Muscle of leg (tissue), 11 donors: ENCODE results near the gene CCNJL. TPM values are rescaled to one million over a fixed set of nuclear protein-coding genes. Genes with fewer than 3 reads are reported as not detected.

Experiments
- DNase-seq: peaks from one replicate; pipeline ENCODE4 v3.0.0; 2013
- H3K27ac ChIP-seq: one replicate; pipeline ENCODE4 v1.5.1; 2013; ENCODE audit warnings: mild to moderate bottlenecking, low read length, control low read depth
- H3K27me3 ChIP-seq: one replicate; pipeline ENCODE4 v1.6.1; 2013; ENCODE audit warnings: low read length; ENCODE audit not compliant: control insufficient read depth, insufficient read depth
- H3K36me3 ChIP-seq: one replicate; pipeline ENCODE4 v1.6.1; 2013; ENCODE audit warnings: low read length; ENCODE audit not compliant: control insufficient read depth, insufficient read depth
- H3K4me1 ChIP-seq: one replicate; pipeline ENCODE4 v1.6.1; 2013; ENCODE audit warnings: low read length; ENCODE audit not compliant: control insufficient read depth, insufficient read depth
- H3K4me3 ChIP-seq: one replicate; pipeline ENCODE4 v1.5.1; 2013; ENCODE audit warnings: low read length, control low read depth
- H3K9me3 ChIP-seq: replicated peaks from 2 replicates; pipeline ENCODE4 v1.6.1; 2013; ENCODE audit warnings: low read depth, low read length; ENCODE audit not compliant: control insufficient read depth
- WGBS: methylation state at CpG from one replicate; pipeline ENCODE4 v1.1.5; 2013; ENCODE audit warnings: missing lambda C conversion rate; ENCODE audit not compliant: insufficient coverage; 5-methylcytosine and 5-hydroxymethylcytosine counted together
- polyA plus RNA-seq, 8 donors: library from polyadenylated mRNA; unstranded; fragments of 120-200 nt; gene quantifications; one replicate each; pipeline versions ENCODE4 v1.2.1 to v1.2.3, GENCODE V29; 2013; ENCODE audit warnings: inconsistent platforms in 1 of 8, low replicate concordance in 1 of 8; ENCODE audit not compliant: insufficient read length in 8 of 8, insufficient read depth in 1 of 8
- total RNA-seq: library from RNA; stranded (reverse); fragments of 120-200 nt; gene quantifications from one replicate; pipeline ENCODE4 v1.2.4, GENCODE V29; 2013

Gene CCNJL
- total and polyA plus RNA-seq, 9 donors: 3.8 to 6.6 (median 5.9) TPM

DNA sequence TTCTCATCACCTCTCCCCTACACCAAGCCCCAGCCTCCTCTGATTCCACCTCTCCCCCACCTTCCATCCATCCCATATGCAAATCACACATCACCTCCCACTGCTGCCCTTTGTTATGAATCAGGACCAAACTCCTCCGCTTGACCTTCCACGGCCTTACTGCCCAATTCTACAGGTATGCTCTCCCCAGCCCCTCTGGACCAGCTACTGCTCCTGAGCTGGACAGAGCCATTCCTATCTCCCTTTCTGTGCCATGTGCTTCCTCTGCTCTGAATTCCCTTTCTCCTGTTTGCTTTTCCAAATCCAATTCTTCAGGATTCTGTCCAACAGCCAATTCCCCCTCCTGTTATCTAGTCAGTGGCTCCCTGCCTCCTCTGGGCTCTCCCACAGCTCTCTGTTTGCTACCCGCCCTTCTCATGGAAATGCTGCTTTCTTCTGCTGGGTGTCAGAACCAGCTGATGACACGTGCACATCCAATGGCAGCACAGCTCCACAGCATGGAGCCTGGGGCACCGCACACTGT lies 74.7 kb downstream of the CCNJL start:
- 62% methylated on average over 4 of the region's 5 CpGs for WGBS
- H3K4me1 ChIP-seq: no peaks in the 10 kb centered on the region
- H3K27me3 ChIP-seq: no peaks in the 10 kb centered on the region
- H3K9me3 ChIP-seq: no peaks in the 10 kb centered on the region
- DNase-seq: no peak
- no peaks in the 10 kb centered on the region for H3K36me3 ChIP-seq
- no peak overlapping the region for H3K4me3 ChIP-seq
- no peak overlapping the region for H3K27ac ChIP-seq

DNA sequence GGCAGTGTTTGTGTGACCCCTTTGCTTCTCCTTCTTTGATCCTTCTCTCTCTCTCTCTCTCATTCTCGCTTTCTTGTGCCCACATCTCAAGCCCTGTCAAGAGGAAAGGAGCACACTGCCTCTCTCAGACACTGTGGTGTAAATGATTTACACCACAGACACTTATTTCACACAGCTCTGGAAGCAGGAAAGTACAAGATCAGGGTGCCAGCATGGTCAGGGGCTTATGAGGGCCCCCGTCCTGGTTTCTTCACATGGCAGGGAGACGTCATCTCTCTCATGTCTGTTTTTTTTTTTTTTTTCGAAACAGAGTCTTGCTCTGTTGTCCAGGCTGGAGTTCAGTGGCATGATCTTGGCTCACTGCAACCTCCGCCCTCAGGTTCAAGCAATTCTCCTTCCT lies 76.6 kb downstream of the CCNJL start:
- no CpG with 5 or more reads among the region's 5 CpGs for WGBS
- no peaks in the 10 kb centered on the region for H3K9me3 ChIP-seq
- no peak for DNase-seq

DNA sequence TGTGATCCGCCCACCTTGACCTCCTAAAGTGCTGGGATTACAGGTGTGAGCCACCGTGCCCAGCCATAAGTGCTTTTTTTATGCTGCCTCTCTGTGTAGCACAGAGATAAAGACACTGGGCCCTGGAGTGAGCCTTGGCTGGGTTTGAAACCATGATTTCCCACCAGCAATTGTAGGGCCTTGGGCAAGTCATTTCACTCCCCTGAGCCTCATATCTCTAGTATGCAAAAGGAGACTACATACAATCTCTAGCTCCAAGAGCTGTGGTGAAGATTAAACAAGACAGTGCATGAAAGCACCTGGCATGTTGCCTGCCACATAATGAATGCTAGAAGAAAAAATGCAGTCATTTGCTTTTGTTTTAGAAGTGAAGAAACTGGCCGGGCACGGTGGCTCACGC lies 79.1 kb downstream of the CCNJL start:
- Histone ChIP-seq H3K27ac (no peak overlapping the region), H3K27me3 (no peaks in the 10 kb centered on the region), H3K4me3 (no peak overlapping the region), H3K36me3 (no peaks in the 10 kb centered on the region), H3K9me3 (no peaks in the 10 kb centered on the region), H3K4me1 (no peaks in the 10 kb centered on the region)
- no peak for DNase-seq
- 91% methylated on average over 5 of the region's 5 CpGs for WGBS

More for the DNA sequence above, 76.6 kb downstream of the CCNJL start:
- Histone ChIP-seq H3K36me3 (no peaks in the 10 kb centered on the region), H3K27ac (no peak overlapping the region), H3K4me3 (no peak overlapping the region), H3K4me1 (no peaks in the 10 kb centered on the region), H3K27me3 (no peaks in the 10 kb centered on the region)

DNA sequence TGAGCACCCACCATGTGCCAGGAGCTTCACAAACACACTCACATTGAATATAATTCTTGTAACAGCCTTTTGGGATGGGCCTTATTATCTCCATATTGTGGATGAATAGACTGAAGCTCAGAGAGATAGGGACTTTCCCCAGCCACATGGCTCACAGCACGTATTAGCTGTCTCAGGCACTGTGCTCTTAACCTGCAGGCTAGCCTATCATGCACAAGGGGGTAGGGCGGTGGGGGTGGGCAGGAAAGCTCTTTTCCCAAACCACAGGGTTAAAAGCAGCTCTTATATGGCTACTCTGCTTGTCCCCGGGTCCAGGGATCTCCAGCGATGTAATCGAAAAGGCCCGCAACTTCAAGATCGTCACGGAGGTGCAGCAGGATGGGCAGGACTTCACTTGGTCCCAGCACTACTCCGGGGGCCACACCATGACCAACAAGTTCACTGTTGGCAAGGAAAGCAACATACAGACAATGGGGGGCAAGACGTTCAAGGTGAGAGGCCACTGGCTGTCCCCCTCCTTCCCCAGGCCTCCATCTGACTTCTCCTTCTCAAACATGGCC lies 80.5 kb downstream of the CCNJL start:
- Histone ChIP-seq H3K9me3 (no peaks in the 10 kb centered on the region), H3K4me1 (no peaks in the 10 kb centered on the region), H3K27ac (no peak overlapping the region), H3K4me3 (no peak overlapping the region), H3K36me3 (no peaks in the 10 kb centered on the region), H3K27me3 (no peaks in the 10 kb centered on the region)
- no peak for DNase-seq
- 83% methylated on average over 8 of the region's 10 CpGs for WGBS

DNA sequence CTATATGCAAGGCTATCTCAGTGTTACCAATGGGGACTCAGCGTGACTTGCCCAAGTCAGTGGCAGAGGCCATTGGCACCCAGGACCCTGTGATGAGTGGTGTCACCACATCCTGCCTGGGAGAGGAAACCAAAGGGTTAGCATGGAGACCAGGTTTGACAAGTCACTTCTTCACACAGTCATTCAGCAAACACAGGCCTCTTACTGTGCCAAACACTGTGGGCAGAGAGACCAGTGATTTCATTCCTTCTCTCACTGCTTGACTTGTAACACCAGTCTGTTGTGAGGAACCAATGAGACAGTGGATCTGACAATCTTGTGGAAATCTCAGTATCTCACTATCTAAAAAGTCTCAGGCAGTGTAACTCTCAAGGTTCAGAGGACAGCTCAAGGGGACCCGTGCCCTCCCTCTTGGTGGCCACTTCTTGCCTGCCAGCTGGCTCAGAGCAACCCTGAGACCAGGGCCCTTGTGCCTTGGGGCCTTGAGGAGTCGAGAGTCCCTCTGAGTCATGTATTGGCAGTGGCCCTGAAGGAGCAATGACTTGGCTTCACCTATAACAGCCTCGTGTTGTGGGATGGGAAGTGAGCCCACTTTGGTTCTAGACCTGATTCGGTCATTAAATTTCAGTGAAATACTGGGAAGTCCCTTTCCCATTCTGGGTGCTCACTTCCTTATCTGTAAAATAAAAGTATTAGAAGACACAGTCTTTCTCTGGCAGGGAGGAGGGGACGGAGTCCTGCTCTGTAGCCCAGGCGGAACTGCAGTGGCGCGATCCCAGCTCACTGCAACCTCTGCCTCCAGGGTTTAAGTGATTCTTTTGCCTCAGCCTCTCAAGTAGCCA lies 81.5 kb downstream of the CCNJL start:
- no peaks in the 10 kb centered on the region for H3K9me3 ChIP-seq
- DNase-seq: no peak
- H3K36me3 ChIP-seq: no peaks in the 10 kb centered on the region
- 90% methylated on average over 2 of the region's 9 CpGs for WGBS
- no peak overlapping the region for H3K27ac ChIP-seq
- no peak overlapping the region for H3K4me3 ChIP-seq
- no peaks in the 10 kb centered on the region for H3K4me1 ChIP-seq
- no peaks in the 10 kb centered on the region for H3K27me3 ChIP-seq

DNA sequence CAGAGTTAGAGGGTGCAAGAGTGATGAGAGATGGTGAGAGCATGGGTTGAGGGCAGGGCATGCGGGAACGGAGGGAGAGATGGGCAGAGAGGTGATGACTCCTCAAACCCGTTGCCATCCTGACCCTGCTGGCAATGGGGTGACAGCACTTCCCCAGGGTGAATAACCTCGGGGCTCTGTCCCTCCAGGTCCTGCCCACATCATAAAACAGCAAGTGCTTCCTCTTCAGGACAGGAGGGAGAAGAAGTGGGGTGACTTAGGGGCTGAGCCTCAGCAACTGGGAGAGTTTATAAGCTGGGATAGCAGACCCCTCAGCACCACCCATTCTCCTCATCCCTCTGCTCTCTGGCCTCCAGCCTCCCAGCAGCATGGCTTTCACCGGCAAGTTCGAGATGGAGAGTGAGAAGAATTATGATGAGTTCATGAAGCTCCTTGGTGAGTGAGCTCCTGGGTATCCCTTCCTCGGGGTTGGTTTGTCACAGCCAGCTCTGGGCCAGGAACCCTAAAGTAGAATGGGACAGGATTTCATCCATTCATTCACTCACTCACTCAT lies 83.1 kb downstream of the CCNJL start, which contains the start of gene FABP6:
Gene FABP6 (plus strand): TSS at position 317 of the 553 bp plus-strand sequence. CDS start 52 bp downstream, at position 369.
- 83% methylated on average over 2 of the region's 7 CpGs for WGBS
- no peak within 1 kb of the TSS for H3K27ac ChIP-seq
- DNase-seq: no peak
- H3K9me3 ChIP-seq: no peaks in the 10 kb centered on the region
- no peaks in the 10 kb centered on the region for H3K4me1 ChIP-seq
- no peak within 1 kb of the TSS for H3K4me3 ChIP-seq
- no peaks in the 10 kb centered on the region for H3K27me3 ChIP-seq
- no peaks in the 10 kb centered on the region for H3K36me3 ChIP-seq

DNA sequence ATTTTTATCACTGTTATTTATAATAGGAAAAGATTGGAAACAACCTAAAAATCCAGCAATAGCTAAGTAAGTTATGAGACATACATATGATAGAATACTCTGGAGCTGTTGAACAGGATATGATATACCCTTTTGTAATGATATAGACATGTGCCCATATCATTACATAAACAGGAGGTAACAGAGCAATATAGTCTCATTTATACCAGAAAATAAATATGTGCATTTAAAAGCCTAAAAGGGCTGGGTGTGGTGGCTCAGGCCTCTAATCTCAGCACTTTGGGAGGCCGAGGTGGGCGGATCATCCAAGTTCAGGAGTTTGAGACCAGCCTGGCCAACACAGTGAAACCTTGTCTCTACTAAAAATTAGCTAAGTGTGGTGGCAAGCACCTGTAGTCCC lies 85.4 kb downstream of the CCNJL start:
- Histone ChIP-seq H3K36me3 (no peaks in the 10 kb centered on the region), H3K4me1 (no peaks in the 10 kb centered on the region), H3K9me3 (no peaks in the 10 kb centered on the region), H3K27ac (no peak overlapping the region), H3K27me3 (no peaks in the 10 kb centered on the region), H3K4me3 (no peak overlapping the region)
- 92% methylated on average over 2 of the region's 2 CpGs for WGBS
- no peak for DNase-seq

DNA sequence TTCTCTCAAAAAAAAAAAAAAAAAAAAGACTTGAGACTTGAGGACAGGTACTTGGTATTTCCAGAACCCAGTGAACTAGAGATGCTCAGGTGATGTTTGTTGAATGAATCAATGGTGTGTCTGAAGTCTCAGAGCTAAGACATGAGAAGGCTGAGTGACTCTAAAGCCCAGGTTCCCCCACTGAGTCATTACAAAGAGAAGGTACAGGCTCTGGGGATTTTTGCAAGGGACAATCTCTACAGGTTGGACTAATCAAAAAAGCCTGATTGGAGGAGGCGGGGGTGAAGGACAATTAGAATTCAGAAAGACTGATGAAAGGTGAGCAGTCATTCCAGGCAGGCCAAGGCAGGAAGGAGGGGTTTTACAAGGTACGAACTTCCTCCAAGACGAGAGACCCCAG lies 91.3 kb downstream of the CCNJL start:
- Histone ChIP-seq H3K27ac (no peak overlapping the region), H3K27me3 (no peaks in the 10 kb centered on the region), H3K36me3 (no peaks in the 10 kb centered on the region), H3K4me1 (no peaks in the 10 kb centered on the region), H3K9me3 (no peaks in the 10 kb centered on the region), H3K4me3 (no peak overlapping the region)
- 80% methylated on average over 2 of the region's 3 CpGs for WGBS
- no peak for DNase-seq

DNA sequence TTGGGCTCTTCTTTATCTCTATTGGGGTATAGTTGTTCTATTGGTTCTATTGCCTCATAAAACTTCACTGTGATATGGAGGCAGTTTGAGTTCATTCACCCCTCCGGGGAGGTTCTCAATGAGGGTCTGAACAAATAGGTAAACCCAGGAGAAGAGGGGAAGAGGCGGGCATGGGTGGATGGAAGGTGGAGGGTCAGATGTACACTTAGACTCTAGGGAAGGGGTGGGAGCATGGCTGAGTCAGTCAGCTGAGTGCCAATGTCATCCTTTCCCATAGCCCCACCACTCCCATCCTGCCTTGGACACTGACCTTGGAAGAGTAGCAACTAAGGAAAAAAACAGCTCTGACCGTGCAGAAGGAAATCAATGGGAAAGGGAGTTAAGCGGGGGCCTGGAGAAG lies 93.0 kb downstream of the CCNJL start:
- 40% methylated on average over 1 of the region's 4 CpGs for WGBS
- H3K36me3 ChIP-seq: no peaks in the 10 kb centered on the region
- no peaks in the 10 kb centered on the region for H3K9me3 ChIP-seq
- H3K27ac ChIP-seq: no peak overlapping the region
- no peaks in the 10 kb centered on the region for H3K27me3 ChIP-seq
- no peaks in the 10 kb centered on the region for H3K4me1 ChIP-seq
- no peak for DNase-seq
- H3K4me3 ChIP-seq: no peak overlapping the region

DNA sequence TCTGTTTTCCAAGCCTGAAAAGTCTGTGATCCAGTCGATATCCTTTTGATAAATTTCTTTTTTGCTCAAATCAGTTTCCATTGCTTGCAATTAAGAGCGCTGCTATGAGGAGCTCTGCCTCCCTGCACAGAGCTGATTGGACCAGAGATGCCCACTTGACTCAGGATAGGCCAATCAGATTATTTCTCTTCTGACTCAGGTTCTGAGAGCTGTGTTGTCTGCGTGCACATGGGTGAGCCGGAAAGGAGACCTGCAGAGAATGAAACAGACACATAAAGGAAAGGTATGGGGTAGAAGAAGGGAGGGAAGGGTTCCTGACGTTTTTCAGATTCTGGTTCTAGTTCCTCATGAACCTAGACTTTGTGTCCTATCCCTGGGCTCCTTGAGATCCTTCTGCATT lies 98.8 kb downstream of the CCNJL start:
- Histone ChIP-seq H3K4me1 (no peaks in the 10 kb centered on the region), H3K9me3 (no peaks in the 10 kb centered on the region), H3K36me3 (no peaks in the 10 kb centered on the region), H3K4me3 (no peak overlapping the region), H3K27me3 (no peaks in the 10 kb centered on the region), H3K27ac (no peak overlapping the region)
- 89% methylated on average over 5 of the region's 5 CpGs for WGBS
- DNase-seq: no peak
